HepG2 (cell line): ENCODE results near the gene CORO7. TPM values are rescaled to one million over a fixed set of nuclear protein-coding genes. Genes with fewer than 3 reads are reported as not detected.

Experiments used
- ATAC-seq: fragments of 200-7000 bp; cut with Tn5 transposase; 3 replicates; pipeline ENCODE4 v1.9.1; 2020; ENCODE audit warnings: mild to moderate bottlenecking, moderate library complexity
- BruUV-seq: library from RNA; stranded (reverse); fragments of 400-500 nt; replicated peaks from 2 replicates; lab custom pipeline; 2021; lab: Mats Ljungman, UMichigan
- CTCF ChIA-PET: fragments of 300-600 bp; formaldehyde crosslinking; extraction: SDS; loops from one replicate; lab custom pipeline; 2021; ENCODE audit warnings: low total read pairs, inconsistent platforms, low intra/inter-chr PET ratio; lab: Yijun Ruan, JAX
- POLR2A ChIA-PET: fragments of 350-600 bp; sonication (Branson Sonifier 250); formaldehyde crosslinking; loops from one replicate; lab custom pipeline; 2020; ENCODE audit warnings: antibody characterized with exemption, inconsistent platforms; lab: Yijun Ruan, JAX
- DNase-seq: peaks from one replicate; pipeline ENCODE4 v3.0.0-alpha.2; 2015; ENCODE audit warnings: low spot score
- FAIRE-seq: peaks from 3 replicates; lab custom pipeline; 2011; peaks lifted over from hg19 to GRCh38; lab: Jason Lieb, UNC
- H2AFZ ChIP-seq: one replicate; pipeline ENCODE4 v1.6.1; 2011; ENCODE audit warnings: low read length, inconsistent platforms
- H3K27ac ChIP-seq: fragments of 300-600 bp; 3 replicates; pipeline ENCODE4 v1.8.0; 2011; ENCODE audit warnings: mixed run types, mild to moderate bottlenecking, mixed read lengths, low read length, inconsistent platforms; ENCODE audit not compliant: insufficient read depth; ENCODE audit errors: extremely low read length
- H3K27me3 ChIP-seq, 2 experiments: fragments of 200-600 bp in 1 of 2; 2 replicates in 1 of 2; 3 replicates in 1 of 2; pipeline versions ENCODE4 v1.6.0 to v1.8.0; 2011; ENCODE audit warnings: low read length in 2 of 2, mild to moderate bottlenecking in 2 of 2, moderate library complexity in 2 of 2, inconsistent platforms in 1 of 2; ENCODE audit not compliant: insufficient read depth in 2 of 2, control insufficient read depth in 1 of 2
- H3K36me3 ChIP-seq, 2 experiments: fragments of 200-600 bp in 1 of 2; replicated peaks in 1 of 2; 2 replicates in 1 of 2; 3 replicates in 1 of 2; pipeline versions ENCODE4 v1.5.1 to v1.8.0; 2011; ENCODE audit warnings: low read length in 2 of 2, inconsistent platforms in 1 of 2; ENCODE audit not compliant: insufficient read depth in 2 of 2, control insufficient read depth in 1 of 2
- H3K4me1 ChIP-seq: 2 replicates; pipeline ENCODE4 v1.5.1; 2012; ENCODE audit warnings: low read length, inconsistent platforms; ENCODE audit not compliant: insufficient read depth
- H3K4me2 ChIP-seq: 2 replicates; pipeline ENCODE4 v1.6.0; 2011; ENCODE audit warnings: low read depth, low read length, inconsistent platforms
- H3K4me3 ChIP-seq, 3 experiments: fragments of 200-600 bp in 1 of 3; sonication (generic), shearing (Covaris generic) in 1 of 3; replicated peaks in 1 of 3; 2 replicates each; pipeline ENCODE4 v1.5.1; 2011 to 2016; ENCODE audit warnings: low read length in 3 of 3, inconsistent platforms in 2 of 3, low read depth in 2 of 3, mild to moderate bottlenecking in 2 of 3, control low read depth in 1 of 3, mixed read lengths in 1 of 3; ENCODE audit not compliant: insufficient read depth in 1 of 3
- H3K79me2 ChIP-seq: one replicate; pipeline ENCODE4 v1.6.1; 2011; ENCODE audit warnings: low read length, inconsistent platforms; ENCODE audit not compliant: insufficient read depth
- H3K9ac ChIP-seq: 2 replicates; pipeline ENCODE4 v1.6.0; 2011; ENCODE audit warnings: mild to moderate bottlenecking, low read depth, low read length, inconsistent platforms; ENCODE audit not compliant: insufficient read depth
- H3K9me3 ChIP-seq: 2 replicates; pipeline ENCODE4 v1.5.1; 2012; ENCODE audit warnings: mild to moderate bottlenecking, low read length
- H4K20me1 ChIP-seq: 2 replicates; pipeline ENCODE4 v1.6.0; 2011; ENCODE audit warnings: inconsistent platforms, mild to moderate bottlenecking, low read length, moderate library complexity; ENCODE audit not compliant: insufficient read depth
- HIVEP1 ChIP-seq: sonication (generic); formaldehyde crosslinking; IDR thresholded peaks from 2 replicates; pipeline ENCODE4 v1.4.0; 2020; ENCODE audit warnings: mild to moderate bottlenecking, missing genetic modification reagents
- NR2F6 ChIP-seq, 2 experiments: IDR thresholded peaks; 2 replicates each; pipeline ENCODE4 v1.6.1; 2016; ENCODE audit warnings: antibody characterized with exemption in 1 of 2, mild to moderate bottlenecking in 1 of 2
- RBM22 ChIP-seq: fragments of 200-400 bp; formaldehyde crosslinking; optimal IDR thresholded peaks from 2 replicates; pipeline ENCODE3; 2017; ENCODE audit warnings: mild to moderate bottlenecking, low read length, moderate library complexity
- TFE3 ChIP-seq: IDR thresholded peaks from 2 replicates; pipeline ENCODE4 v1.6.1; 2016
- ZNF687 ChIP-seq: sonication (generic); formaldehyde crosslinking; IDR thresholded peaks from 2 replicates; pipeline ENCODE4 v1.5.1; 2020; ENCODE audit warnings: mild to moderate bottlenecking, missing genetic modification reagents, moderate library complexity
- WGBS: methylation state at CpG from one replicate; pipeline ENCODE4 v1.1.6; 2017; ENCODE audit warnings: low lambda C conversion rate; 5-methylcytosine and 5-hydroxymethylcytosine counted together
- in situ Hi-C: cut with HindIII; loops from 2 replicates; pipeline ENCODE4 v1.10.0; 2017; ENCODE audit warnings: low pct_unique_long_range_greater_than_20kb; ENCODE audit not compliant: extremely low pct_ligation_motif_present
- intact Hi-C: fragments of 100-400 bp; cut with micrococcal nuclease; formaldehyde crosslinking; loops from one replicate; pipeline ENCODE4 v1.10.0; 2022; ENCODE audit not compliant: unreplicated experiment
- polyA plus RNA-seq, 8 experiments: library from polyadenylated mRNA; depleted of rRNA in 3 of 8; stranded (reverse) in 7 of 8; unstranded in 1 of 8; fragments of >200 nt; fragmentation: Illumina TruSeq in 4 of 8; extraction: Trizol in 4 of 8; gene quantifications; 2 replicates each; pipeline versions ENCODE4 v1.2.1 to v1.2.3, GENCODE V29; 2011 to 2016; ENCODE audit warnings: low read depth in 4 of 8, missing spikeins in 1 of 8, mixed read lengths in 1 of 8; ENCODE audit not compliant: insufficient read depth in 1 of 8
- total RNA-seq, 5 experiments: library from RNA; depleted of rRNA; stranded (reverse); fragments of >200 nt; fragmentation: Illumina TruSeq; extraction: Trizol; gene quantifications; 2 replicates each; pipeline ENCODE4 v1.2.3, GENCODE V29; 2016; ENCODE audit warnings: low read depth in 1 of 5
- TF ChIP-seq, protein P1 (sequence below), 2 experiments: sonication (generic) in 1 of 2; formaldehyde crosslinking in 1 of 2; IDR thresholded peaks; 2 replicates each; pipeline versions ENCODE4 v1.6.1 to v1.9.0; 2014 to 2022; ENCODE audit warnings: antibody characterized with exemption in 1 of 2, borderline replicate concordance in 1 of 2, inconsistent platforms in 1 of 2, low read depth in 1 of 2, missing genetic modification reagents in 1 of 2
- TF ChIP-seq, protein P2 (sequence below): IDR thresholded peaks from 2 replicates; pipeline ENCODE4 v1.6.1; 2012; ENCODE audit warnings: inconsistent platforms

The CORO7 gene
- total and polyA plus RNA-seq, 2 of the 13 experiments (the other 11 are each of a cell fraction or from before 2014, with no cell fraction given): 9.9 to 14.3 TPM

- H2AFZ ChIP-seq: no peak overlapping the region
- H3K9me3 ChIP-seq: no peaks in the 10 kb centered on the region
- intact Hi-C loops: no loop called here
- peaks cover 50% of the 10 kb centered on the region for H3K79me2 ChIP-seq
- peak overlapping the region in 1 of 3 experiments; percentile 17; a peak in 1 of 6 replicates for H3K4me3 ChIP-seq
- peaks cover 72% of the 10 kb centered on the region for H3K4me1 ChIP-seq
- ChIA-PET POLR2A (interaction anchor here (2.2 to 4.4 kb wide), 2 partner anchors 22 to 55 kb away, joined by 5 to 36 read pairs; partner anchors contain the start of gene VASN), CTCF (no interaction called here)
- H4K20me1 ChIP-seq: peaks cover 17% of the 10 kb centered on the region
- peak overlapping the region; percentile 30 for H3K4me2 ChIP-seq
- TSS peak; percentile 16 for BruUV-seq
- 84% methylated on average over 9 of the region's 17 CpGs for WGBS
- FAIRE-seq (no peak), DNase-seq (no peak), ATAC-seq (no peak)
- in situ Hi-C loops: no loop called here
- H3K9ac ChIP-seq: peak overlapping the region; percentile 33
- H3K27me3 ChIP-seq: no peaks in the 10 kb centered on the region; a peak in 1 of 5 replicates
- H3K27ac ChIP-seq: peak overlapping the region; percentile 88
- peaks cover 2 to 4% of the 10 kb centered on the region in 2 experiments; a peak in 1 of 5 replicates for H3K36me3 ChIP-seq
- TF ChIP-seq, protein P1, sequence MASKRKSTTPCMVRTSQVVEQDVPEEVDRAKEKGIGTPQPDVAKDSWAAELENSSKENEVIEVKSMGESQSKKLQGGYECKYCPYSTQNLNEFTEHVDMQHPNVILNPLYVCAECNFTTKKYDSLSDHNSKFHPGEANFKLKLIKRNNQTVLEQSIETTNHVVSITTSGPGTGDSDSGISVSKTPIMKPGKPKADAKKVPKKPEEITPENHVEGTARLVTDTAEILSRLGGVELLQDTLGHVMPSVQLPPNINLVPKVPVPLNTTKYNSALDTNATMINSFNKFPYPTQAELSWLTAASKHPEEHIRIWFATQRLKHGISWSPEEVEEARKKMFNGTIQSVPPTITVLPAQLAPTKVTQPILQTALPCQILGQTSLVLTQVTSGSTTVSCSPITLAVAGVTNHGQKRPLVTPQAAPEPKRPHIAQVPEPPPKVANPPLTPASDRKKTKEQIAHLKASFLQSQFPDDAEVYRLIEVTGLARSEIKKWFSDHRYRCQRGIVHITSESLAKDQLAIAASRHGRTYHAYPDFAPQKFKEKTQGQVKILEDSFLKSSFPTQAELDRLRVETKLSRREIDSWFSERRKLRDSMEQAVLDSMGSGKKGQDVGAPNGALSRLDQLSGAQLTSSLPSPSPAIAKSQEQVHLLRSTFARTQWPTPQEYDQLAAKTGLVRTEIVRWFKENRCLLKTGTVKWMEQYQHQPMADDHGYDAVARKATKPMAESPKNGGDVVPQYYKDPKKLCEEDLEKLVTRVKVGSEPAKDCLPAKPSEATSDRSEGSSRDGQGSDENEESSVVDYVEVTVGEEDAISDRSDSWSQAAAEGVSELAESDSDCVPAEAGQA (IDR thresholded peaks at IDR 0.05; ENCODE audit: low read depth): 0 out of 2 replicates have a peak, but pooled peaks have one; percentile 48
- TF ChIP-seq, protein P1 (CRISPR knock-in tag; IDR thresholded peaks at IDR 0.05; ENCODE audit: borderline replicate concordance): no peak
- TF ChIP-seq HIVEP1 (CRISPR knock-in tag): peak; percentile 15; the same call in 1 of the 2 replicates
- peak; percentile 19 for TF ChIP-seq RBM22
- TF ChIP-seq TFE3: no peak
- TF ChIP-seq NR2F6 (IDR thresholded peaks at IDR 0.05): peak; percentile 15; the same call in 1 of the 2 replicates
- TF ChIP-seq NR2F6 (CRISPR knock-in tag; IDR thresholded peaks at IDR 0.05): no peak
- TF ChIP-seq ZNF687 (CRISPR knock-in tag): peak; percentile 62
- TF ChIP-seq, protein P2, sequence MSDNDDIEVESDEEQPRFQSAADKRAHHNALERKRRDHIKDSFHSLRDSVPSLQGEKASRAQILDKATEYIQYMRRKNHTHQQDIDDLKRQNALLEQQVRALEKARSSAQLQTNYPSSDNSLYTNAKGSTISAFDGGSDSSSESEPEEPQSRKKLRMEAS: no peak
Observed at GRCh38 chr16:4347765-4348509, 68.5 kb downstream of the CORO7 start.
